IMR-90 (cell line): ENCODE data around the gene GNA15. TPM values are rescaled to one million over a fixed set of nuclear protein-coding genes. Genes with fewer than 3 reads are reported as not detected.

ENCODE experiments used
- ATAC-seq: fragments of 200-7000 bp; cut with Tn5 transposase; 2 replicates; pipeline ENCODE4 v1.9.1; 2020; ENCODE audit warnings: low read depth, mild to moderate bottlenecking, moderate library complexity
- BruUV-seq: library from RNA; stranded (reverse); fragments of 400-500 nt; replicated peaks from 2 replicates; lab custom pipeline; 2021; lab: Mats Ljungman, UMichigan
- CTCF ChIA-PET: fragments of 300-600 bp; formaldehyde crosslinking; extraction: SDS; loops from one replicate; lab custom pipeline; 2021; ENCODE audit warnings: antibody characterized with exemption; lab: Yijun Ruan, JAX
- POLR2A ChIA-PET: fragments of 300-600 bp; sonication (Branson Sonifier 250); formaldehyde crosslinking; loops from one replicate; lab custom pipeline; 2022; ENCODE audit warnings: antibody characterized with exemption; ENCODE audit not compliant: unreplicated experiment; lab: Charles Lee
- DNase-seq: peaks from one replicate; pipeline ENCODE4 v3.0.0; 2013
- H2AFZ ChIP-seq: replicated peaks from 2 replicates; pipeline ENCODE3; 2013; ENCODE audit warnings: low read length, mild to moderate bottlenecking; ENCODE audit not compliant: poor library complexity
- H2AK5ac ChIP-seq: 2 replicates; pipeline ENCODE4 v1.6.1; 2013; ENCODE audit warnings: low read depth, low read length, inconsistent platforms
- H2AK9ac ChIP-seq: replicated peaks from 2 replicates; pipeline ENCODE3; 2013; ENCODE audit warnings: mild to moderate bottlenecking, low read depth, low read length, moderate library complexity; ENCODE audit not compliant: poor library complexity
- H2BK120ac ChIP-seq: 2 replicates; pipeline ENCODE4 v1.6.1; 2013; ENCODE audit warnings: low read depth, low read length, inconsistent platforms
- H2BK15ac ChIP-seq: 3 replicates; pipeline ENCODE4 v1.6.1; 2013; ENCODE audit warnings: low read depth, low read length, inconsistent platforms
- H2BK20ac ChIP-seq: 2 replicates; pipeline ENCODE4 v1.6.1; 2013; ENCODE audit warnings: low read depth, mild to moderate bottlenecking, inconsistent platforms, low read length, moderate library complexity
- H2BK5ac ChIP-seq: 2 replicates; pipeline ENCODE4 v1.6.1; 2013; ENCODE audit warnings: mild to moderate bottlenecking, low read depth, low read length, inconsistent platforms; ENCODE audit not compliant: poor library complexity, severe bottlenecking
- H3K14ac ChIP-seq: replicated peaks from 2 replicates; pipeline ENCODE4 v1.6.1; 2013; ENCODE audit warnings: low read depth, low read length, inconsistent platforms
- H3K18ac ChIP-seq: 2 replicates; pipeline ENCODE4 v1.6.1; 2013; ENCODE audit warnings: low read depth, low read length, control low read depth
- H3K23ac ChIP-seq: 2 replicates; pipeline ENCODE4 v1.6.1; 2013; ENCODE audit warnings: low read depth, low read length, inconsistent platforms
- H3K27ac ChIP-seq: 2 replicates; pipeline ENCODE4 v1.5.1; 2013; ENCODE audit warnings: mild to moderate bottlenecking, control low read depth, low read length; ENCODE audit not compliant: insufficient read depth
- H3K27me3 ChIP-seq: 2 replicates; pipeline ENCODE4 v1.6.1; 2013; ENCODE audit warnings: low read length; ENCODE audit not compliant: control insufficient read depth, insufficient read depth
- H3K36me3 ChIP-seq: 2 replicates; pipeline ENCODE4 v1.6.1; 2013; ENCODE audit warnings: low read length, mixed read lengths; ENCODE audit not compliant: control insufficient read depth, insufficient read depth
- H3K4ac ChIP-seq: 2 replicates; pipeline ENCODE4 v1.6.1; 2013; ENCODE audit warnings: low read depth, low read length, inconsistent platforms
- H3K4me1 ChIP-seq: 2 replicates; pipeline ENCODE4 v1.6.1; 2013; ENCODE audit warnings: low read length, mixed read lengths; ENCODE audit not compliant: control insufficient read depth, insufficient read depth
- H3K4me2 ChIP-seq: 2 replicates; pipeline ENCODE4 v1.6.1; 2013; ENCODE audit warnings: low read depth, mild to moderate bottlenecking, control low read depth, low read length, moderate library complexity
- H3K4me3 ChIP-seq: 2 replicates; pipeline ENCODE4 v1.5.1; 2013; ENCODE audit warnings: low read depth, mild to moderate bottlenecking, control low read depth, low read length, moderate library complexity; ENCODE audit not compliant: insufficient read depth
- H3K56ac ChIP-seq: 2 replicates; pipeline ENCODE4 v1.6.1; 2013; ENCODE audit warnings: low read length, inconsistent platforms; ENCODE audit not compliant: insufficient read depth; ENCODE audit errors: extremely low read depth
- H3K79me1 ChIP-seq, 2 experiments: 2 replicates each; pipeline ENCODE4 v1.6.1; 2013; ENCODE audit warnings: low read length in 2 of 2, inconsistent platforms in 1 of 2, low read depth in 1 of 2
- H3K9ac ChIP-seq: 2 replicates; pipeline ENCODE4 v1.6.1; 2013; ENCODE audit warnings: low read depth, low read length, control low read depth
- H3K9me1 ChIP-seq: 2 replicates; pipeline ENCODE4 v1.6.1; 2013; ENCODE audit warnings: low read length, inconsistent platforms; ENCODE audit not compliant: insufficient read depth
- H3K9me3 ChIP-seq: 2 replicates; pipeline ENCODE4 v1.6.1; 2013; ENCODE audit warnings: low read length; ENCODE audit not compliant: control insufficient read depth, insufficient read depth
- H4K20me1 ChIP-seq: 2 replicates; pipeline ENCODE4 v1.6.1; 2013; ENCODE audit warnings: low read length, inconsistent platforms; ENCODE audit not compliant: insufficient read depth
- H4K5ac ChIP-seq: 2 replicates; pipeline ENCODE4 v1.6.1; 2013; ENCODE audit warnings: mild to moderate bottlenecking, low read depth, low read length, control low read depth
- H4K8ac ChIP-seq, 2 experiments: 2 replicates each; pipeline ENCODE4 v1.6.1; 2013; ENCODE audit warnings: low read depth in 2 of 2, low read length in 2 of 2, control low read depth in 1 of 2, inconsistent platforms in 1 of 2
- H4K91ac ChIP-seq: 2 replicates; pipeline ENCODE4 v1.6.1; 2013; ENCODE audit warnings: low read depth, low read length, inconsistent platforms; ENCODE audit not compliant: insufficient read depth
- CEBPB ChIP-seq: IDR thresholded peaks from 2 replicates; pipeline ENCODE4 v1.6.1; 2012; ENCODE audit warnings: low read depth, low read length, improper control_type of control experiment
- MAFK ChIP-seq: IDR thresholded peaks from 2 replicates; pipeline ENCODE4 v1.6.1; 2012; ENCODE audit warnings: low read depth, low read length, improper control_type of control experiment
- MAZ ChIP-seq: IDR thresholded peaks from 2 replicates; pipeline ENCODE4 v1.6.1; 2012; ENCODE audit warnings: low read depth, mild to moderate bottlenecking, low read length, improper control_type of control experiment, moderate library complexity, borderline replicate concordance
- MXI1 ChIP-seq: IDR thresholded peaks from 2 replicates; pipeline ENCODE4 v1.6.1; 2012; ENCODE audit warnings: low read depth, mild to moderate bottlenecking, low read length, moderate library complexity, borderline replicate concordance
- NFE2L2 ChIP-seq: fragments of 150-350 bp; IDR thresholded peaks from 2 replicates; pipeline ENCODE4 v1.6.1; 2016; ENCODE audit warnings: low read depth, mild to moderate bottlenecking, low read length
- POLR2A ChIP-seq: IDR thresholded peaks from 2 replicates; pipeline ENCODE4 v1.6.1; 2012; ENCODE audit warnings: mild to moderate bottlenecking, low read depth, low read length
- RAD21 ChIP-seq: IDR thresholded peaks from 2 replicates; pipeline ENCODE4 v1.6.1; 2012; ENCODE audit warnings: low read length, improper control_type of control experiment
- RCOR1 ChIP-seq: IDR thresholded peaks from 2 replicates; pipeline ENCODE4 v1.6.1; 2012; ENCODE audit warnings: mild to moderate bottlenecking, low read length, improper control_type of control experiment; ENCODE audit not compliant: insufficient replicate concordance
- RFX5 ChIP-seq: IDR thresholded peaks from 2 replicates; pipeline ENCODE4 v1.8.0; 2012; ENCODE audit warnings: low read depth, mild to moderate bottlenecking, low read length, moderate library complexity
- SMC3 ChIP-seq: fragments of 150-350 bp; IDR thresholded peaks from 2 replicates; pipeline ENCODE4 v1.6.1; 2016; ENCODE audit warnings: low read depth, mild to moderate bottlenecking, antibody characterized with exemption, low read length, moderate library complexity
- USF2 ChIP-seq: fragments of 150-350 bp; IDR thresholded peaks from 2 replicates; pipeline ENCODE4 v1.6.1; 2017; ENCODE audit warnings: mild to moderate bottlenecking, antibody characterized with exemption, low read length, low read depth
- WGBS, 2 experiments: methylation state at CpG; one replicate each; pipeline versions ENCODE4 v1.1.5 to v1.1.7; 2013; ENCODE audit warnings: missing lambda C conversion rate in 2 of 2; ENCODE audit not compliant: insufficient read length in 1 of 2; ENCODE audit errors: extremely low coverage in 2 of 2; 5-methylcytosine and 5-hydroxymethylcytosine counted together
- dilution Hi-C: fragments of 300-500 bp; cut with HindIII; formaldehyde crosslinking; loops from one replicate; pipeline ENCODE4 v1.14.3; 2018; ENCODE audit warnings: low sequenced_read_pairs; ENCODE audit not compliant: unreplicated experiment
- in situ Hi-C: fragments of 300-500 bp; cut with MboI; formaldehyde crosslinking; loops from 3 replicates; pipeline ENCODE4 v1.14.3; 2019; ENCODE audit warnings: low sequenced_read_pairs, inconsistent platforms, mixed read lengths
- intact Hi-C: fragments of 100-400 bp; cut with micrococcal nuclease; formaldehyde crosslinking; loops from 2 replicates; pipeline ENCODE4 v1.10.0; 2022
- polyA plus RNA-seq, 3 experiments: library from polyadenylated mRNA; depleted of rRNA; stranded (reverse); fragments of >200 nt; gene quantifications; 2 replicates each; pipeline ENCODE4 v1.2.3, GENCODE V29; 2012; ENCODE audit warnings: low replicate concordance in 1 of 3
- total RNA-seq: library from RNA; depleted of rRNA; stranded (reverse); fragments of >200 nt; gene quantifications from 2 replicates; pipeline ENCODE4 v1.2.3, GENCODE V29; 2012

Gene GNA15
- total and polyA plus RNA-seq, 2 of the 4 experiments (the other 2 are of a cell fraction): 0.18 TPM; not detected in 1

DNA sequence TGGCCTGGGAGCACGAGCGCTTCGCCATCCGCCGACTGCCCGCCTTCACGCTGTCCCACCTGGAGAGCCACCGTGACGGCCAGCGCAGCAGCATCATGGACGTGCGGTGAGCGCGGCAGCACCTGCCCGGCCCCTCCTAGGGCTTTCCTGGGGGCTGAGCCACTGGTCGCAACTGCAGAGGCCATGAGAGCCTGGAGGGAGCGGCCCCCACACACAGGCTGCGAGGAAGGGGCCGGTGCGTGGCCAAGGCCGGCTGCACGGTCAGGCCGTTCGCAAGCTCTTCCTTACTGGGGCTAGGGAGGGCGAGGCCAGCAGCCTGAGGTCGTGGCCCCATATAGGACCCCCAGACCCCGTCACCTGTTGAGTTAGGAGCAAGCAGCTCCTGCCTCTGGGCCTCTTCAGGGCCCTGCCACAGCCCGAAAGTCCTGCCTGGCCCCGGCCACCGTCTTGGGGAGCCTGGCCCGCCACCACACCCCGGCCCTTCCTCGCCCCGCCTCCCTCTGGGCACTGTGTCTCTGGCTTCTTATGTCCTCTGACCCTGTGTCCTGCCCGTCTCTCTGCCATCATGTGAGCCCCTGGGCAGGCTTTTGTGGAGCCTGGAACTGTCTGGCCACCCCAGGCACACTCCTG is 68.9 kb downstream of the GNA15 start:
- H3K4me1 ChIP-seq: no peaks in the 10 kb centered on the region
- TF ChIP-seq CEBPB: no peak
- no peak for TF ChIP-seq RCOR1
- TF ChIP-seq RAD21: no peak
- no peak for TF ChIP-seq MAFK
- no peak for TF ChIP-seq NFE2L2
- TF ChIP-seq RFX5: no peak
- TF ChIP-seq SMC3: no peak
- TF ChIP-seq POLR2A: no peak
- no peak for TF ChIP-seq MAZ
- TF ChIP-seq USF2: no peak
- TF ChIP-seq MXI1: no peak
- H3K23ac ChIP-seq: no peak overlapping the region
- ATAC-seq (no peak), DNase-seq (no peak)
- no peak overlapping the region for H2AFZ ChIP-seq
- H3K18ac ChIP-seq: no peak overlapping the region
- H2AK5ac ChIP-seq: no peak overlapping the region
- intact Hi-C loops (no loop called here), in situ Hi-C loops (no loop called here), dilution Hi-C loops (no loop called here)
- no peak overlapping the region for H2BK20ac ChIP-seq
- ChIA-PET POLR2A (no interaction called here), CTCF (no interaction called here)
- 95% methylated on average over 28 of the region's 35 CpGs; no CpG with 5 or more reads in 1 of the 2 experiments for WGBS, 2 experiments
- H4K20me1 ChIP-seq: no peaks in the 10 kb centered on the region
- H2BK120ac ChIP-seq: no peak overlapping the region
- no peaks in the 10 kb centered on the region for H3K27me3 ChIP-seq
- no peak overlapping the region for H4K5ac ChIP-seq
- no peak overlapping the region for H3K4me2 ChIP-seq
- H4K8ac ChIP-seq: no peak overlapping the region
- BruUV-seq: no TSS peak
- H3K4ac ChIP-seq: no peak overlapping the region
- no peaks in the 10 kb centered on the region; a peak in 1 of 4 replicates for H3K79me1 ChIP-seq
- no peaks in the 10 kb centered on the region for H3K9me3 ChIP-seq
- H3K14ac ChIP-seq: no peak overlapping the region
- H3K36me3 ChIP-seq: peaks cover 36% of the 10 kb centered on the region
- no peak overlapping the region for H3K56ac ChIP-seq
- no peak overlapping the region for H4K91ac ChIP-seq
- no peak overlapping the region for H3K9ac ChIP-seq
- H3K4me3 ChIP-seq: no peak overlapping the region
- H3K27ac ChIP-seq: no peak overlapping the region
- no peak overlapping the region for H2BK15ac ChIP-seq
- no peaks in the 10 kb centered on the region for H3K9me1 ChIP-seq
- H2BK5ac ChIP-seq: no peak overlapping the region
- peak overlapping the region; percentile 37 for H2AK9ac ChIP-seq
